IMR-90 (cell line): Measurements from ENCODE around the gene SLC9A9. TPM values are rescaled to one million over a fixed set of nuclear protein-coding genes. Genes with fewer than 3 reads are reported as not detected.

Experiments used
- ATAC-seq: fragments of 200-7000 bp; cut with Tn5 transposase; 2 replicates; pipeline ENCODE4 v1.9.1; 2020; ENCODE audit warnings: low read depth, mild to moderate bottlenecking, moderate library complexity
- BruUV-seq: library from RNA; stranded (reverse); fragments of 400-500 nt; replicated peaks from 2 replicates; lab custom pipeline; 2021; lab: Mats Ljungman, UMichigan
- CTCF ChIA-PET: fragments of 300-600 bp; formaldehyde crosslinking; extraction: SDS; loops from one replicate; lab custom pipeline; 2021; ENCODE audit warnings: antibody characterized with exemption; lab: Yijun Ruan, JAX
- POLR2A ChIA-PET: fragments of 300-600 bp; sonication (Branson Sonifier 250); formaldehyde crosslinking; loops from one replicate; lab custom pipeline; 2022; ENCODE audit warnings: antibody characterized with exemption; ENCODE audit not compliant: unreplicated experiment; lab: Charles Lee
- DNase-seq: peaks from one replicate; pipeline ENCODE4 v3.0.0; 2013
- H2AFZ ChIP-seq: replicated peaks from 2 replicates; pipeline ENCODE3; 2013; ENCODE audit warnings: low read length, mild to moderate bottlenecking; ENCODE audit not compliant: poor library complexity
- H2AK5ac ChIP-seq: 2 replicates; pipeline ENCODE4 v1.6.1; 2013; ENCODE audit warnings: low read depth, low read length, inconsistent platforms
- H2AK9ac ChIP-seq: replicated peaks from 2 replicates; pipeline ENCODE3; 2013; ENCODE audit warnings: mild to moderate bottlenecking, low read depth, low read length, moderate library complexity; ENCODE audit not compliant: poor library complexity
- H2BK120ac ChIP-seq: 2 replicates; pipeline ENCODE4 v1.6.1; 2013; ENCODE audit warnings: low read depth, low read length, inconsistent platforms
- H2BK15ac ChIP-seq: 3 replicates; pipeline ENCODE4 v1.6.1; 2013; ENCODE audit warnings: low read depth, low read length, inconsistent platforms
- H2BK20ac ChIP-seq: 2 replicates; pipeline ENCODE4 v1.6.1; 2013; ENCODE audit warnings: low read depth, mild to moderate bottlenecking, inconsistent platforms, low read length, moderate library complexity
- H2BK5ac ChIP-seq: 2 replicates; pipeline ENCODE4 v1.6.1; 2013; ENCODE audit warnings: mild to moderate bottlenecking, low read depth, low read length, inconsistent platforms; ENCODE audit not compliant: poor library complexity, severe bottlenecking
- H3K14ac ChIP-seq: replicated peaks from 2 replicates; pipeline ENCODE4 v1.6.1; 2013; ENCODE audit warnings: low read depth, low read length, inconsistent platforms
- H3K18ac ChIP-seq: 2 replicates; pipeline ENCODE4 v1.6.1; 2013; ENCODE audit warnings: low read depth, low read length, control low read depth
- H3K23ac ChIP-seq: 2 replicates; pipeline ENCODE4 v1.6.1; 2013; ENCODE audit warnings: low read depth, low read length, inconsistent platforms
- H3K27ac ChIP-seq: 2 replicates; pipeline ENCODE4 v1.5.1; 2013; ENCODE audit warnings: mild to moderate bottlenecking, control low read depth, low read length; ENCODE audit not compliant: insufficient read depth
- H3K27me3 ChIP-seq: 2 replicates; pipeline ENCODE4 v1.6.1; 2013; ENCODE audit warnings: low read length; ENCODE audit not compliant: control insufficient read depth, insufficient read depth
- H3K36me3 ChIP-seq: 2 replicates; pipeline ENCODE4 v1.6.1; 2013; ENCODE audit warnings: low read length, mixed read lengths; ENCODE audit not compliant: control insufficient read depth, insufficient read depth
- H3K4ac ChIP-seq: 2 replicates; pipeline ENCODE4 v1.6.1; 2013; ENCODE audit warnings: low read depth, low read length, inconsistent platforms
- H3K4me1 ChIP-seq: 2 replicates; pipeline ENCODE4 v1.6.1; 2013; ENCODE audit warnings: low read length, mixed read lengths; ENCODE audit not compliant: control insufficient read depth, insufficient read depth
- H3K4me2 ChIP-seq: 2 replicates; pipeline ENCODE4 v1.6.1; 2013; ENCODE audit warnings: low read depth, mild to moderate bottlenecking, control low read depth, low read length, moderate library complexity
- H3K4me3 ChIP-seq: 2 replicates; pipeline ENCODE4 v1.5.1; 2013; ENCODE audit warnings: low read depth, mild to moderate bottlenecking, control low read depth, low read length, moderate library complexity; ENCODE audit not compliant: insufficient read depth
- H3K56ac ChIP-seq: 2 replicates; pipeline ENCODE4 v1.6.1; 2013; ENCODE audit warnings: low read length, inconsistent platforms; ENCODE audit not compliant: insufficient read depth; ENCODE audit errors: extremely low read depth
- H3K79me1 ChIP-seq, 2 experiments: 2 replicates each; pipeline ENCODE4 v1.6.1; 2013; ENCODE audit warnings: low read length in 2 of 2, inconsistent platforms in 1 of 2, low read depth in 1 of 2
- H3K9ac ChIP-seq: 2 replicates; pipeline ENCODE4 v1.6.1; 2013; ENCODE audit warnings: low read depth, low read length, control low read depth
- H3K9me1 ChIP-seq: 2 replicates; pipeline ENCODE4 v1.6.1; 2013; ENCODE audit warnings: low read length, inconsistent platforms; ENCODE audit not compliant: insufficient read depth
- H3K9me3 ChIP-seq: 2 replicates; pipeline ENCODE4 v1.6.1; 2013; ENCODE audit warnings: low read length; ENCODE audit not compliant: control insufficient read depth, insufficient read depth
- H4K20me1 ChIP-seq: 2 replicates; pipeline ENCODE4 v1.6.1; 2013; ENCODE audit warnings: low read length, inconsistent platforms; ENCODE audit not compliant: insufficient read depth
- H4K5ac ChIP-seq: 2 replicates; pipeline ENCODE4 v1.6.1; 2013; ENCODE audit warnings: mild to moderate bottlenecking, low read depth, low read length, control low read depth
- H4K8ac ChIP-seq, 2 experiments: 2 replicates each; pipeline ENCODE4 v1.6.1; 2013; ENCODE audit warnings: low read depth in 2 of 2, low read length in 2 of 2, control low read depth in 1 of 2, inconsistent platforms in 1 of 2
- H4K91ac ChIP-seq: 2 replicates; pipeline ENCODE4 v1.6.1; 2013; ENCODE audit warnings: low read depth, low read length, inconsistent platforms; ENCODE audit not compliant: insufficient read depth
- BHLHE40 ChIP-seq: fragments of 150-350 bp; IDR thresholded peaks from 2 replicates; pipeline ENCODE4 v1.6.1; 2016; ENCODE audit warnings: mild to moderate bottlenecking, low read depth, low read length
- CEBPB ChIP-seq: IDR thresholded peaks from 2 replicates; pipeline ENCODE4 v1.6.1; 2012; ENCODE audit warnings: low read depth, low read length, improper control_type of control experiment
- CTCF ChIP-seq: conservative IDR thresholded peaks from 2 replicates; pipeline ENCODE4 v1.5.1; 2012; ENCODE audit warnings: mild to moderate bottlenecking, low read depth, low read length, improper control_type of control experiment
- ELK1 ChIP-seq: fragments of 150-350 bp; IDR thresholded peaks from 2 replicates; pipeline ENCODE4 v1.6.1; 2016; ENCODE audit warnings: low read depth, mild to moderate bottlenecking, low read length, moderate library complexity, borderline replicate concordance
- FOS ChIP-seq: fragments of 150-350 bp; IDR thresholded peaks from 2 replicates; pipeline ENCODE4 v1.6.1; 2016; ENCODE audit warnings: low read depth, low read length
- MAFK ChIP-seq: IDR thresholded peaks from 2 replicates; pipeline ENCODE4 v1.6.1; 2012; ENCODE audit warnings: low read depth, low read length, improper control_type of control experiment
- MAZ ChIP-seq: IDR thresholded peaks from 2 replicates; pipeline ENCODE4 v1.6.1; 2012; ENCODE audit warnings: low read depth, mild to moderate bottlenecking, low read length, improper control_type of control experiment, moderate library complexity, borderline replicate concordance
- MXI1 ChIP-seq: IDR thresholded peaks from 2 replicates; pipeline ENCODE4 v1.6.1; 2012; ENCODE audit warnings: low read depth, mild to moderate bottlenecking, low read length, moderate library complexity, borderline replicate concordance
- NFE2L2 ChIP-seq: fragments of 150-350 bp; IDR thresholded peaks from 2 replicates; pipeline ENCODE4 v1.6.1; 2016; ENCODE audit warnings: low read depth, mild to moderate bottlenecking, low read length
- POLR2A ChIP-seq: IDR thresholded peaks from 2 replicates; pipeline ENCODE4 v1.6.1; 2012; ENCODE audit warnings: mild to moderate bottlenecking, low read depth, low read length
- RAD21 ChIP-seq: IDR thresholded peaks from 2 replicates; pipeline ENCODE4 v1.6.1; 2012; ENCODE audit warnings: low read length, improper control_type of control experiment
- RCOR1 ChIP-seq: IDR thresholded peaks from 2 replicates; pipeline ENCODE4 v1.6.1; 2012; ENCODE audit warnings: mild to moderate bottlenecking, low read length, improper control_type of control experiment; ENCODE audit not compliant: insufficient replicate concordance
- RFX5 ChIP-seq: IDR thresholded peaks from 2 replicates; pipeline ENCODE4 v1.8.0; 2012; ENCODE audit warnings: low read depth, mild to moderate bottlenecking, low read length, moderate library complexity
- SMC3 ChIP-seq: fragments of 150-350 bp; IDR thresholded peaks from 2 replicates; pipeline ENCODE4 v1.6.1; 2016; ENCODE audit warnings: low read depth, mild to moderate bottlenecking, antibody characterized with exemption, low read length, moderate library complexity
- WGBS, 2 experiments: methylation state at CpG; one replicate each; pipeline versions ENCODE4 v1.1.5 to v1.1.7; 2013; ENCODE audit warnings: missing lambda C conversion rate in 2 of 2; ENCODE audit not compliant: insufficient read length in 1 of 2; ENCODE audit errors: extremely low coverage in 2 of 2; 5-methylcytosine and 5-hydroxymethylcytosine counted together
- dilution Hi-C: fragments of 300-500 bp; cut with HindIII; formaldehyde crosslinking; loops from one replicate; pipeline ENCODE4 v1.14.3; 2018; ENCODE audit warnings: low sequenced_read_pairs; ENCODE audit not compliant: unreplicated experiment
- in situ Hi-C: fragments of 300-500 bp; cut with MboI; formaldehyde crosslinking; loops from 3 replicates; pipeline ENCODE4 v1.14.3; 2019; ENCODE audit warnings: low sequenced_read_pairs, inconsistent platforms, mixed read lengths
- intact Hi-C: fragments of 100-400 bp; cut with micrococcal nuclease; formaldehyde crosslinking; loops from 2 replicates; pipeline ENCODE4 v1.10.0; 2022
- polyA plus RNA-seq, 3 experiments: library from polyadenylated mRNA; depleted of rRNA; stranded (reverse); fragments of >200 nt; gene quantifications; 2 replicates each; pipeline ENCODE4 v1.2.3, GENCODE V29; 2012; ENCODE audit warnings: low replicate concordance in 1 of 3
- total RNA-seq: library from RNA; depleted of rRNA; stranded (reverse); fragments of >200 nt; gene quantifications from 2 replicates; pipeline ENCODE4 v1.2.3, GENCODE V29; 2012
- TF ChIP-seq, protein P1 (sequence below): fragments of 150-350 bp; IDR thresholded peaks from 2 replicates; pipeline ENCODE4 v1.6.1; 2017; ENCODE audit warnings: mild to moderate bottlenecking, antibody characterized with exemption, low read length, low read depth

SLC9A9 gene
- total and polyA plus RNA-seq, 2 of the 4 experiments (the other 2 are of a cell fraction) = 1.4 to 2.3 TPM

DNA sequence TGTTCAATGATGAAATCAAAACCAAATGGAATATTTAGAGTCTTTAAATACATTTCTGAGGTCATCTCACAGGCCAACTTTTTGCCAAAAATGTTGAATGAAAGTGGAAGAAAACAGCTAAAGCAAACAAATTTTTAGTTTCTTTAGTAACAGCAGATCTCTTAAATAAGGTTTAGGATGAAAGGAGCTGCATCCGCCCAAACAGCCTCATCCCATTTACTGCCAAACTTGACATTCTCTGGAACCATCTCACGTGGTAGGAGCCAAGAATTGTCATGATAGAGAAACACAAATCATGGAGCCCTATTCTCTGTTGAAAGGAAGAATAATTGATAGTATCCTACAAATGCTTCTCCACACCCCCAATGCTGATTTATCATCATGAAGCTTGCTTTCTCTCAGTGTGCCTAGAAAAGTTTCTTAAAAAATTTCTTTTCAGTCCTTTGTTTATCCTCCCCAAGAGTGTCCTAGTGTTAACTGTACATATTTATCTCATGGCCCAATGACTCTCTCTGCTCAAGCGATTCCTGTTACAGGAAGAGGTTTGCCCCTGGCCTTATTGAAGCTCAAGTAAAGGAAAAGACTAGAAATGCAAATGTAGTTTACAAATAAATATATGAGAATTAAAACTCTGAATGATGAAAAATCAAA lies 23.4 kb downstream of the SLC9A9 start:
- Histone ChIP-seq H3K9me3 (no peaks in the 10 kb centered on the region), H2AFZ (no peak overlapping the region), H3K23ac (no peak overlapping the region), H3K14ac (no peak overlapping the region), H3K56ac (no peak overlapping the region), H3K4me1 (no peaks in the 10 kb centered on the region), H3K9ac (no peak overlapping the region), H4K20me1 (no peaks in the 10 kb centered on the region), H3K4ac (no peak overlapping the region), H2BK15ac (no peak overlapping the region), H2AK9ac (no peak overlapping the region), H4K8ac (no peak overlapping the region), H2AK5ac (no peak overlapping the region), H3K36me3 (no peaks in the 10 kb centered on the region), H2BK20ac (no peak overlapping the region), H3K4me3 (no peak overlapping the region), H3K79me1 (no peaks in the 10 kb centered on the region), H3K4me2 (no peak overlapping the region), H2BK5ac (no peak overlapping the region), H3K9me1 (no peaks in the 10 kb centered on the region; the same call in 1 of the 2 replicates), H4K91ac (no peak overlapping the region), H2BK120ac (no peak overlapping the region), H3K27me3 (no peaks in the 10 kb centered on the region), H4K5ac (no peak overlapping the region), H3K27ac (no peak overlapping the region), H3K18ac (no peak overlapping the region)
- dilution Hi-C loops = no loop called here
- no TSS peak for BruUV-seq
- WGBS, 2 experiments = no CpG with 5 or more reads among the region's 3 CpGs
- DNase-seq = no peak
- in situ Hi-C loops = no loop called here
- ChIA-PET CTCF (no interaction called here), POLR2A (no interaction called here)
- no peak for TF ChIP-seq MAZ
- TF ChIP-seq CEBPB = no peak
- no peak for TF ChIP-seq RAD21
- TF ChIP-seq CTCF = no peak
- TF ChIP-seq MXI1 = no peak
- no peak for TF ChIP-seq RFX5
- TF ChIP-seq POLR2A = no peak
- no peak for TF ChIP-seq ELK1
- TF ChIP-seq SMC3 = no peak
- TF ChIP-seq NFE2L2 = no peak
- TF ChIP-seq FOS = no peak
- TF ChIP-seq, protein P1, sequence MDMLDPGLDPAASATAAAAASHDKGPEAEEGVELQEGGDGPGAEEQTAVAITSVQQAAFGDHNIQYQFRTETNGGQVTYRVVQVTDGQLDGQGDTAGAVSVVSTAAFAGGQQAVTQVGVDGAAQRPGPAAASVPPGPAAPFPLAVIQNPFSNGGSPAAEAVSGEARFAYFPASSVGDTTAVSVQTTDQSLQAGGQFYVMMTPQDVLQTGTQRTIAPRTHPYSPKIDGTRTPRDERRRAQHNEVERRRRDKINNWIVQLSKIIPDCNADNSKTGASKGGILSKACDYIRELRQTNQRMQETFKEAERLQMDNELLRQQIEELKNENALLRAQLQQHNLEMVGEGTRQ = no peak
- TF ChIP-seq MAFK = no peak
- no peak for TF ChIP-seq RCOR1
- no peak for TF ChIP-seq BHLHE40
- no peak for ATAC-seq
- intact Hi-C loops = no loop called here
